HuH-7.5 (cell line): ENCODE results near the gene CSMD2.

Experiments used
- DNase-seq: peaks from one replicate; pipeline ENCODE4 v3.0.0; 2011; ENCODE audit warnings: low spot score

Gene CSMD2

GRCh38 chr1:34155860-34156259, 9.2 kb downstream of the CSMD2 start:
- no peak for DNase-seq

GRCh38 chr1:34153246-34153645, 11.8 kb downstream of the CSMD2 start:
- DNase-seq, result no peak

- DNase-seq, result no peak
Observed at GRCh38 chr1:34149501-34149900, 15.5 kb downstream of the CSMD2 start.

GRCh38 chr1:34147301-34147700, 17.7 kb downstream of the CSMD2 start:
- DNase-seq, result no peak

- DNase-seq, result no peak
Observed at GRCh38 chr1:34144766-34145165, 20.3 kb downstream of the CSMD2 start.

- no peak for DNase-seq
Observed at GRCh38 chr1:34143975-34144374, 21.1 kb downstream of the CSMD2 start.

GRCh38 chr1:34140011-34140676, 24.9 kb downstream of the CSMD2 start:
- DNase-seq, result no peak

GRCh38 chr1:34137411-34137810, 27.6 kb downstream of the CSMD2 start:
- no peak for DNase-seq

GRCh38 chr1:34132161-34132420, 32.9 kb downstream of the CSMD2 start:
- no peak for DNase-seq

- no peak for DNase-seq
Observed at GRCh38 chr1:34131396-34132160, 33.5 kb downstream of the CSMD2 start.

GRCh38 chr1:34130306-34130705, 34.7 kb downstream of the CSMD2 start:
- no peak for DNase-seq

GRCh38 chr1:34129630-34130029, 35.4 kb downstream of the CSMD2 start:
- no peak for DNase-seq

GRCh38 chr1:34128186-34128889, 36.7 kb downstream of the CSMD2 start:
- DNase-seq, result no peak

GRCh38 chr1:34127006-34128000, 37.7 kb downstream of the CSMD2 start:
- no peak for DNase-seq

- no peak for DNase-seq
Observed at GRCh38 chr1:34126486-34126885, 38.5 kb downstream of the CSMD2 start.

GRCh38 chr1:34125721-34126380, 39.2 kb downstream of the CSMD2 start:
- DNase-seq, result no peak

GRCh38 chr1:34122080-34122932, 42.7 kb downstream of the CSMD2 start:
- no peak for DNase-seq

GRCh38 chr1:34115233-34115632, 49.8 kb downstream of the CSMD2 start:
- no peak for DNase-seq

- DNase-seq, result no peak
Observed at GRCh38 chr1:34113887-34114286, 51.1 kb downstream of the CSMD2 start.

GRCh38 chr1:34113362-34113761, 51.7 kb downstream of the CSMD2 start:
- no peak for DNase-seq

GRCh38 chr1:34108711-34109110, 56.3 kb downstream of the CSMD2 start:
- DNase-seq, result no peak
